Measurements from ENCODE around the gene ROBO3. TPM values are rescaled to one million over a fixed set of nuclear protein-coding genes. Genes with fewer than 3 reads are reported as not detected.

Gene ROBO3
- total RNA-seq, 1 donor from 2014 or later: 3.0 TPM

DNA sequence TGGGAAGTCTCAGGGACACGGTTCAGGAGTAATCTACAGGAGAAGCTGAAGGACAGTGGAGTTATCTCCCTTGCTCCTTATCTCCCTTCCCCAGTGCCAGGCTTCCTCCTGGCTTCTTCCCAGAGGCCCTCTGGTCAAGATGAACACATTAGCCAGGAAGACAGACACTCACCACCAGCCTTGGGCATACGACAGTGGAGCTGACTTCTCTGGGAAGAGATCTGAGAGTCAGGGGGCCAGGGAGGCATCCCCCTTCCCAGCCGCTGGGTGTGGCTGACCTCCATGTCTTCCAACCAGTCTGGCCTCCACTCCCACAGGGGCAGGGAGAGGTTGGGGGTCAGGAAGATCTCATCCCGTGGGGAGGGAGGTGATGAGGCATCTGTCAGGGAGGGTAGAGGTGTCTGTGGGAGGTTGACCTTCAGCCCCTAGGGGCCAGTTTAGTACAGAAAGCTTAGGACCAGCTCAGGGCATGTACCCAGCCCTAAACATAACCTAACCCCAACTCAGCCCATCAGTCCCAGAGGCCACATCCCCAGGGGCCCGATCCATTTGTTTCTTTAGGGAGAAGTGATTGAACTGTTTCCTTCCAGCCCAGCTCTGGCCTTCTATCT lies 19.7 kb downstream of the ROBO3 start:
- no peak for ATAC-seq (ENCODE audit: poor library complexity)
- no peak for DNase-seq
- intact Hi-C loops (cut with DNase I): no loop called here

DNA sequence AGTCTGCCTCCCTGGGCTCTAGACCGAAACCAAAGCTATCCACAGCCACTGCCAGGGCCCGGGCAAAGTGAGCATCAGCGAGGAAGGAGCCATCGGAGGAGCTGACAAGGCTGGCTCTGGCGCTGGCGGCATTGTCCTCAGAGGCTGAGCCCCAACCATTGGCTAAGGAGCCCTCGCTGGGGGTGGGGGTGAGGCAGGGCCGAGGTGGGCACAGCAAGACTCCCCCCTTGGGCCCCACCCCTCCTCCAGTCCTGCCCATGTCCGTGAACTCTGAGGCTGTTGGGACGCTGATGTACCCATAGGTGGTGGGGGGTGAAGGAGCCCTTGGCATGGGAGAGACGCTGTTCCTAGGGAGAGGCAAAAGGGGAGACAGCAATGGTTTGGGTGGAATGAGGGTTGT lies 21.2 kb downstream of the ROBO3 start:
- no peak for ATAC-seq (ENCODE audit: poor library complexity)
- DNase-seq: no peak
- intact Hi-C loops (cut with DNase I): no loop called here

DNA sequence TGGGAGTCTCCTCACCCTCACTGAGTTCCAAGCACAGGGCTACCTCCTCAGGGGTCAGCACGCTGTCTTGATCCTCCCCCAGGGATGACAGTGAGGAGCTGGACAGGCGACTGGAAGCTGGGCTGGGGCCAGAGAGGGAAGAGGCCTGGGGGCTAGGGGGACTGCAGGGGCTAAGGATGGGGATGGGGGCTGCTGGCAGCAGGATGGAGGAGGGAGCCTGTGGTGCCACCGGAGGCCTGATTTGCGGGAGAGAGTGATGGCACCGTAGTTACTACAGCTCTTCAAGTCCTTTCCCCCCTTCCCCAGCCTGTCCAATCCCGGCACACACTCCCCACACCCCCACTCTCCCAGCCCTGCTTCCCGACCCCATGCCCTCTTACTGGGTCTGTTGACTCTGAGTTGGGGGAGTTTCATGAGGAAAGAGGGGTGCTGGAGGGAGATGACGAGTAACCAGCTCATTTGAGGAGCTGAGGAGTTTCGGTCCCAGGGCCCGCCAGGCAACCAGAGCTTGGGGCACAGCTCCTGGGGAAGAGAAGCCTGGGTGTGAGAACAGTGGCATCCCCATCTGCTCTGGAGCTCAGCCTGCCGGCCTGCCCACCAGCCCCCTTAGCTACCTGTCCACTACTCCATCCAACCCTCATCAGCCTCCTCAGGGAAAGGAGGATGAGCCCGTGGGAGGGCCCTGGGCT lies 21.9 kb downstream of the ROBO3 start:
- ATAC-seq (ENCODE audit: poor library complexity): no peak
- intact Hi-C loops (cut with DNase I): no loop called here
- DNase-seq: no peak

DNA sequence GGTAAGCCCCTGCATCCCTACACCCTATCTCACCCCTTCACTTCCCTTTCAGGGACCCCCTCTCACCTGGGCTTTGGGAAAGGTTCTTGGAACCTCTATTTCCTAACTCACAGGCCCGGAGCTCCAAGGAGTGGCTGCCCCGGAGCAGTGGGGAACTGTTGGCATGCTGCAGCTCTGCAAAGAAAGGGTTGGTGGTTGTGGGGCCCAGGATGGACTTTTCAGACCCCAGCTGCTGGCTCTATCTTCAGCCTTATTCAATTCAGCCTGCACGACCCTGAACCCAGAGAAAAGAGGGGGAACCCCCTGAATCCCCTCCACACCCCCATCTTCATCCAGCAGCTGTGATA lies 22.4 kb downstream of the ROBO3 start:
- no peak for DNase-seq
- intact Hi-C loops (cut with DNase I): no loop called here
- ATAC-seq (ENCODE audit: poor library complexity): no peak

DNA sequence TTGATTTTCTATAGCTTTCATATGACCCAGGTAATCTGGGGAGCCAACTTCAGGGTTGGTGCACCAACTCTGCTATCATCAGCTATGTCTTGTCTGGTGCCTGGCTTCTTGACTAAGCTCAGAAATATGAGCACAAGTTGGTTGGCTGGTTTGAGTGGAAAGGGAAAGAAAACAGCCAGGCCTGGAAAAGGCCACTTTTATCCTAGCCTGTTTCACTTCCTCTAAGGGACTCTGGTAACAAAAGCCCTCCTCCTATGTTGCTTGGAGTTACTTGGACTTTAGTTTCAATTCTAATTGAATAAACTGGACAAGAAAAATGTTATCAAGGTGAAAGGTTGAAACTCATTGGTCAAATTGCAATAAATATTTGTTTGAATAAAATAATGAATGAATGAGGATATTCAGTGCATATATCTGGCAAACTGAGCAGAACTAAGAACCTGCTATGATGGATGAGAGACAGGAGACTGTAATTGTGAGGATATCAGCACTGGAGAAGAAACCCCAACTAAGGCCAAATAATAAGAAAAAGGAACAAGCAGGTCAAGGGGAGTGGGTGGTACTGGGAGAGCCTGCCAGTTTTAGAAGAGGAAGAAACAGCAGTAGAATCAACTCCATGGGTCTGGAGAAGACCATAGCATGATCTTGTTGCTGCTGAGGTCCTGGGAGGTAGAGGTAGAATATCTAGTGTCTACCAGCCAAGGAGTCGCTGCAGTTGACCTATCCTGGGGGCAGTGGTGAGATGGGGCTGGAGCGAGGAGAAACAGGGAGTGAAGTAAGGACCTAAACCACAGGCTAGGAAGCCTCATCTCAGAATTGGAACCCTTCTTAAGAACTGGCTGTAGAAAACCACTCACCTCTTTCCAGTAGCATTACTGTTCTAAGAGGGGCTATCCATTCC lies 24.2 kb downstream of the ROBO3 start:
- DNase-seq (no peak), ATAC-seq (ENCODE audit: poor library complexity) (no peak)

DNA sequence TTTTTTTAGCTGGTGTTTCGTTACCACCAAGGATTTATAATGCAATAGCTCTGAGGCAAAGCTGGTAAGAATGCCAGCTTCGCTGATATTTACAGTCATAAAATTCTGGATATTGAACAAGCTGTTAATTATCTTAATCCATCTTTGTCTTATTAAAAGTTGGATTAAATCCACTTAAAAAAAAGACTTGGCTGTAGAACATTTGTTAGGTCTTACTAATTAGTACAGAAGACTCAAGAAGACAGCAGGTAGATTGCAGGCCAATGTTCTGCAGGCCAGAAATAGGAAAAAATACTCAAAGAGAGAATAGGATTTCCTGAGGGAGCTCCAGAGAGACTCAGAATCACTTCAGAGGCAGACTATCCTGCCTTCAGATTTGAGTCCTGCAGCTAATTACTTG lies 24.9 kb downstream of the ROBO3 start:
- intact Hi-C loops (cut with DNase I): no loop called here
- DNase-seq (no peak), ATAC-seq (ENCODE audit: poor library complexity) (no peak)

More for the DNA sequence above, 24.2 kb downstream of the ROBO3 start:
- intact Hi-C loops (cut with DNase I): no loop called here

DNA sequence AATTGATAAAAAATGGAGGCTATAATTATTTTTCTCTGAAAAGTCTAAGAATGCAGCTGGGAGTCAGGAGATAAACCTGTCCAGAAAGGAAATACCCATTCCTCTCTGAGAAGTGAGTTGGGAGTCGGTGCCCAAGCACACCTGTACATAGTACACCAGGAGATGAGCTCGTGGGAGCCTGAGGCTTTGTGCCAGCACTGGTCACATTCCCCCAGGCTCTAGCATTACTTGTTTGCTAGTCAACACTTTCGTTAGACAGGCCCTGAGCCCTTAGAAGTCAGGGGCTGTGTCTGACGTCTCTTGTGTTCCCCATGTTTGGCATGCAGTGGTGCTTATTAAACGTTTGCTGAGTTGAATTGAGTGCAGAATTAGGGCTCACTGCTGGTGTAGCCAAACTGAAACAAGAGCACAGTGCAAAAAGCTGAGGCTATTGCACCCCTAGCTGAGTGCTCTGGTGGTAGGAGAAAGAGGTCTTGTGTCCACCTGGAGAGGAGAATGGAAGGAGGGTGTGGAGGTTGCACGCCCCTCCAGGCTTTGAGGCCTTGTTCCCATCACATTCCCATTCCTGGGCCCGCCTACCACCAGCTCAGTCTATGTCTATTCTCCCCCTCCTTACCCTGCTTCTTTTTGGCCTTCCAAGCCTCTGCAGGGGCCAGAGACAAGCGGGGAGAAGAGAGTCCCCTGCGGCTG lies 25.6 kb downstream of the ROBO3 start:
- ATAC-seq (ENCODE audit: poor library complexity) (no peak), DNase-seq (peak; percentile 38)
- intact Hi-C loops (cut with DNase I): no loop called here

DNA sequence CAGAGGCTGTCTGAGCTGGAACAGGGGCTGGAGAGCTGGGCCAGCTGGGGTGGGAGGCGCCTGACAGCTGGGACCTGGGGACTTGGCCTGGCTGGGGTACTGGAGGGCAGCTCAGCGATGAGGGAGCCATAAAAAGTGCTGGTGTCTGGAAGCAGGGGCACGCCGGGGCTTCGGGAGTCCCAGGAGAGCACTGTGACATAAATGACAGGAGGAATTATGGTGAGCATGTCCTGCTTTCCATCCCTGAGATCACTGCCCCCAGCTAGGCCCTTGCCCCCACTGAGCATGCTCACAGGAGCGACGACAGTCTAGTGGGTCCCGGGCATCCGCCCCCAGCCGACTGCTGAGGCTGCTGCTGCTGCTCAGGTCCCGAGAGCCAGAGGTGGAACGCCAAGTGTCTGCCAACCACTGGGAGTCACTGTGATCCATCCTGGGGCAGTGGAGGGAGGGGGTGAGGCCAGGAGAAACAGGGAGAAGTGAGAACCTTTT lies 26.2 kb downstream of the ROBO3 start:
- DNase-seq: peak; percentile 72
- intact Hi-C loops (cut with DNase I): no loop called here
- ATAC-seq (ENCODE audit: poor library complexity): peak; percentile 65

DNA sequence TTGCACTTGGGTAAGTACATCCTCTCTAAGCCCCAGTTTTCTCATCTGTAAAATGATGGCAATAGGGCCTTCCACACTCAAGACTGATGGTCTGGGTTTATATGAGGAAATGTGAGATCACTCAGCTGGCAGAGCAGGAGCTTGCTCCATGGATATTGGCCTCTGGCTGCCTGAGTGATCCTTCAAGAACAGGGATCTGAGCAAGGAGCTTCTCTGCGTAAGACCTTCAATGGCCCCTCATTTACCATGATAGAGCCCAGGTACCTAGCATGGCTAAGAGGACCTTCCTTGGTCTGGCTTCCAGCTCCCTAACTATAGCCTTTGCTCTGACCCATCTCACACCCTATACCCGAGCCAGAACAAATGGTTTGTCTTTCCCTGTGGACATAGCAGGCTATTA lies 26.9 kb downstream of the ROBO3 start:
- ATAC-seq (ENCODE audit: poor library complexity) (no peak), DNase-seq (no peak)
- intact Hi-C loops (cut with DNase I): no loop called here

DNA sequence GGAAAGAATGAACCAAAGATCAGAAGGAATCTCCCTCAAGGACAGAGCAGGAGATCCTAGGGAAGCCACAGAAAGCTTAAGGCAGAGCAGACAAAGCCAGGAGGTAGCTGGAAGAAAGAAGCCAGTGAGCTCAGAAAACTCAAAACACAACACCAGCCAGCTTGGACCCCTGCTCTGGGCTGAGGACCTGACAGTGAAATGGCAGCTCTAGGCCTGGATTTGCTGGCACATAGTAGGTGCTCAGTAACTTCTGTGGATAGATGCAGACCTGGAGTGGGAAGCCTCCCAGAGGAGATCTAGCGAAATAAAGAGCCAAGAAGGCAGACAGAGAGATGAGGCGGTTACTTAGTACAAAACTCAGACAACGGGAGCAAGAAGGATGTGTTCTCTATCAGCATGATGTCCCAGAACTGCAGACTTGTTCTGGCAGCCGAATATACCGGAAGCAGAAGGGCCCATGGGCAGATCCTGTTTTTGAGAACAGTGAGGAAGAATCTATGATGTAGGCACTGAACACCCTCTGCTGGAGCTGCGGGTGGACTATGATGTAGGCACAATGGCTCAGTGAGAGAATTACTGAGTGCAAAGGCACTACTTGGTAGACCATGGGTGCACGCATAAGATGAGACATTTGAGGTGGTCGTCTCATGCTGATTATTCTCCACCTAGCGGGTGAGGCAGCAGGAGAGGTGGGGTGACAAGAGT lies 27.7 kb downstream of the ROBO3 start:
- DNase-seq (no peak), ATAC-seq (ENCODE audit: poor library complexity) (peak; percentile 25)
- intact Hi-C loops (cut with DNase I): no loop called here

DNA sequence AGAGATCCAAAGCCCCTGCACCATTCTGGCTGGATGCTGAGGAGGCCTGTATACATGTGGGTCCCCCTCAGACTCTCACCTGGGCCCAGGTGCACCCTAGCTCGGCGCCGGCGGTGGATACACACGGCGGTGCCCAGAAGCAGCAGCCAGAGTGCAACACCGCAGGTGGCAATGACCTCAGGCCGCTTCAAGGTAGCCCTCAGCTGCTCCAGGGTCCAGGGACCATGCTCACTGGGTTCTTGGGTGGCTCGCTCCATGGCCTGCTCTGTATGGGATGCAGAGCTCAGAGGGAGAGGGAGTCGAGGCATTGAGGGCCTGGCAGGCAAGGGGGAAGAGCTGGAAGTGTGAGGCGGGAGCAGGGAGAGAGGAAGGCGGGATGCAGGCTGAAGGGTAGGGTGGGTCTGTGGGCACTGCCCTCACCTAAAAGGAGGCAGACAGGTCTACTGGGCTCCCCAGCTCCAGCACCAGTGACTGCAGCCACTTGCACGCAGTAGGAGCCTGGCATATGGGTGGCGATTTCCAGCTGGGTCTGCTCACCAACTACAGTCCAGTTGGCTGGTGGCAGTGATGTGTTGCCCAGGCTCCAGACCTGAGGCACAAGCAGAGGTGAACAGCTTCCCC lies 28.7 kb downstream of the ROBO3 start:
- no peak for DNase-seq
- no peak for ATAC-seq (ENCODE audit: poor library complexity)
- intact Hi-C loops (cut with DNase I): no loop called here

DNA sequence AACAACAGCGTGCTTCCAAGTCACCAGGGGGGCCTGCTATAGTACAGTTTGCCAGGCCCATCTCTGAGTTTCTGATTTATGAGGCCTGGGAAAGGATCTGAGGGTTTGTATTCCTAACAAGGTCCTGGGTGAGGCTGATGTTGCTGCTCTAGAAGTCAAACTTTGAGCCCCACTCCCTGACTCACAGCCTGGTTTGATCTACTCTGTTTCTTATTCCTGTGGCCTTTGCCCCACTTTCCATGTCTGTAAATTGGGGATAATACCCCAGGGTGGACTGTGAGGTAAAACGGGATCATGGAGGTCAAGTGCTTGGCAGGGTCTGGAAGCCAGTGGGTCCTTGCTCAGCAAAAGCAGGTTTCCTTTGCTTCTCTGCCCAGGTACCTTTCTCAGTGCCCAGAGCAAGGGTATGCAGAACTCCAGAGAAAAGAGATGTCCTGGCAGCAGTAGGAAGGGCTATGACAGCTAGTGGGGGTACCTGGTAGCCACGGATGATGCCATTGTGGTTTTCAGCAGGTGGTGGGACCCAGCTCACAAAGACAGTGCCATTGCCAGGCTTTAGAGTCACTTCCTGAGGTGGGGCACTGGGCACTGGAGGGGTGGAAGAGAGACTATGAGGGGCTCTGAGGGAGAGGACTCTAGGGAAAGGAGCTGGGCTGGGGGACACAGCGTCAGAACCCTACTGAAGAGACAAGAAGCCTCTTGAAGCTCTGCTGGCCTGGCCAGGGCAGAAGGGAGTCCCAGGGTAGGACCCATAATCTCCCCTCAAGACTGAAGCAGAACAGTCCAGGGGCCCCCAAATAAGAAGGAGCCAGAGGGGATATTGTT lies 29.6 kb downstream of the ROBO3 start:
- ATAC-seq (ENCODE audit: poor library complexity) (no peak), DNase-seq (no peak)
- intact Hi-C loops (cut with DNase I): no loop called here

DNA sequence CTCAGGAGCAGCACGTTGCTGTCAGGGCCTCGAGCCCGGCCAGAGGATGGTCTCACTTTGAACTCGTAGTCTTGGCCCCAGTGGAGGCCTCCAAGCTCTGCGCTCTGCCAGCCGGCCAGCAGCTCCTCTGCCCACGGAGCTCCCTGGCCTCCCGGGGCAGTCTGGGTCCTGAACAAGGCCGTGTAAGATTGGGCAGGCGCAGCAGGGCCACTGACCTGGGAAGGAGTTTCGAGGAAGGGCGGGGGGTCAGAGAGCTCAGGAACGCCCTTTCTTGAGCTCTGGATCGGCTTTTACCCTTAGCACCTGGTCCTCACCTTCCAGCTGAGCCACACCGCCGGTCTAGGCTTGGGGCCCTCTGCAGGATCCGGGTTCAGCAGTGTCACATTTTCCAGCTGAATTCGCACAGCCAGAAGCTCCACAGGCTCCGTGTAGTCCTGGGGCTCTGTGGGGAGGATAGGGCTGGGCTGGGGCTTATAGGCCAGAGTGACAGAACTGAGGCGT lies 30.3 kb downstream of the ROBO3 start:
- intact Hi-C loops (cut with DNase I): no loop called here
- DNase-seq (no peak), ATAC-seq (ENCODE audit: poor library complexity) (no peak)

DNA sequence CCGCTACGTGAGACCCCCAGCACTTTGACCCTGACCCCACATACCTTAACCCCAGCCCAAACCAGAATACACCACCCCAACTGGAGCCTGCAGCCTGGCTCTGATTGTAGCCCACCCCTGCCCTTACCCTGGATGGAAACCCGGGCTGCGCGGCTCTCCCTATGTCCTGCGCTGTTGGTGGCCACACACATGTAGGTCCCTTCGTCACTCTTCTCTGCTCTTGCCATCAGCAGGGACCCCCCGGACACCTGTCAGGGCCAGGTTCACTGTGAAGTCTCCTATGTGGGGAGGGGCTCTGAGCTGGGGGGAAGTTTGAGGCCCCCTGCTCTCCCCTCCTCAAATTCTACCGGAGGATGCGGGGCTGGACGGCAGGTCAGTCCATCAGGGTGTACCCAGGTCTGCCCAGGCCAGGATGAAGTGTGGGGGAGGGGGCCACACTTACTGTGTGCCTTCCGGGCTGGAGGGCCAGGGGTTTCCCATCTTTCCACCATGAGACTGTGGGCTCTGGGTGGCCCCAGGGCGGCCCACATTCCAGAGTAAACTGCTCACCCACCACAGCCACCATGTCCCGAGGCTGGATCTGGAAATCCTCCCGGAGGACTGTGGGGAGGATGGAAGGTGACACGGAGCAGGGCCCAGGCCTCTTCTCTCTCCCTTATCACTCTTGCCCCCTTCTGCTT lies 31.0 kb downstream of the ROBO3 start:
- intact Hi-C loops (cut with DNase I): no loop called here

DNA sequence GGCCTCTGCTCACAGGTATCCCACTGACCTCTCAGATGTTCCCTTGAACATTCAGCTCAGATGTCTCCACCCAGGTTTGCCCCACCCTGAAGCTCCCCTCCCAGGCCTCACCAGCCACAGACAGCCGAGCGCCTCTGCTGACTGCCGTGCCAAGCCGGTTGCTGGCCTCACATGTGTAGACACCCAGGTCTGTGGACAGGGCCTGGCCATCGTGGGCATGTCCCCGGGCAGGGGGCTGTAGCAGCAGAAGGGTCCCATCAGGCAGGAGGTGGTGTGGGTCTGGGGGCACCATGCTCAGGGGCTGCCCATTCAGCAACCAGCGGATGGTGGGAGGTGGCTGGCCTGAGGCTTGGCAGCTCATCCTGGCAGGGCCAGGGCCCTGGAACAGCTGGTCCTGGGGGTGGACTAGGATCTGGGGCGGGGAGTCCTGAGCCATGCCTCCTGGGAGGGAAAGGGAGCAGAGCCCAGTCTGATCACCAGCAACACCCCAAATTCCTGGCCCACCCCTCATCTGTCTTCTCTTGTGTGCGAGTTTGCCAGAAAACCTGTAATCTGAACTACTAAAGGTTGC lies 31.7 kb downstream of the ROBO3 start:
- intact Hi-C loops (cut with DNase I): no loop called here
- ATAC-seq (ENCODE audit: poor library complexity) (peak; percentile 22), DNase-seq (peak; percentile 62)

More for the DNA sequence above, 31.0 kb downstream of the ROBO3 start:
- no peak for DNase-seq
- ATAC-seq (ENCODE audit: poor library complexity): no peak

DNA sequence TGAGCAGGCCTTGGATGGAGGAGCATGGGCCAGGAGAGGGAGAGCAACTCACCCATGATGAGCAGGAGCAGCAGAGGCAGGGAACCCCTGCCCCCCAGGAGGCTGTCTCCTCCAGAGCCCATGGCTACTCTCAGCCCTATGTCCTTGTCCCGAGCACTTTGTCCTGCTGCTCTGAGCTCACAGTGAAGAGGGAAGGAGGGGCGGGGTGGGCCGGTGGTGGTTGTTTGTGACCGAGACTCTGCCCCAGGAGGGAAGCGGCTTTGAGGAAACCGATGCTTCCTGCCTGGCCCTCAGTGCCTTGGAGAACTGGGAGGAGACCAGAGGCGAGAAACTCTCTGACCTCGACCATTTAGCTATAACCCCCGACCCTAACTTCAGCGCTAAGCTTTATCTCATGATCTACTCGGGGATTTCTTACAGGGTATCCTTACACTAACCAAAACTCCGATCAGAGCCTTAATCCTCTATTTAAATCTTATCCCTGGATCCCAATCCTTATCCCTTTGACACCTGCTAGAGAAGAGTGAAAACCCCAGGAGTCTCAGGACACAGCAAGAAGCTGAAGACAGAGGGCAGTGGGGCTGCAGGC lies 32.5 kb downstream of the ROBO3 start, which contains the start of gene ROBO4:
ROBO4 (minus strand) TSS at position 192 of the 589 bp plus-strand sequence; CDS start at position 122, 70 bp downstream.
- intact Hi-C loops (cut with DNase I): no loop called here
- peak; percentile 81 for DNase-seq
- ATAC-seq (ENCODE audit: poor library complexity): peak; percentile 56
